ENCODE data around the gene FURIN. TPM values are rescaled to one million over a fixed set of nuclear protein-coding genes. Genes with fewer than 3 reads are reported as not detected.

FURIN gene
- total and polyA plus RNA-seq, 2 of the 8 experiments (the other 6 are each of a cell fraction or from before 2014, with no cell fraction given), result 15.8 to 32.1 TPM

DNA sequence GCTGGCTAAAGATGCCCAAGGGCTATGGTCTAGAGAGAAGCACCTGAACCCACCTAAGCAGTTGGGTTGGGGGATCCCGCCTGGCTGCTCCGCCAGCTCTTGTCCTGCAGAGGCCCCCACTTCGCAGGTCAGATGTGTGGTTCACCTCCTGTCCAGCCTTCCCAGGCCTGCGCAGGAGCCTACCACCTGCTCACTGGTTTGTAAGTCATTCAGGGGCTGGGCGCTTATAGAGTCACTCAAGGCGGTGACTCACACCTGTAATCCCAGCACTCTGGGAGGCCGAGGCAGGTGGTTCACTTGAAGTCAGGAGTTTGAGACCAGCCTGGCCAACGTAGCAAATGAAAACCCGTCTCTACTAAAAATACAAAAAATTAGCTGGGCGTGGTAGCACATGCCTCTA is 3.9 kb upstream of the FURIN start:
- Histone ChIP-seq H3K79me1 (ENCODE audit: low read depth, low read length) (no peaks in the 10 kb centered on the region), H3K27me3 (replicated peaks in 1 of 4; ENCODE audit: control insufficient read depth in 3 of 4, extremely low read depth in 1 of 4, insufficient read depth in 3 of 4, low read length in 3 of 4) (no peaks in the 10 kb centered on the region), H2BK20ac (ENCODE audit: low read length) (no peak overlapping the region), H4K8ac (ENCODE audit: extremely low read depth, insufficient read depth, low read length) (no peak overlapping the region), H3K79me2 (ENCODE audit: control insufficient read depth in 1 of 2, insufficient read depth in 2 of 2, low read length in 2 of 2) (no peaks in the 10 kb centered on the region), H3K9me3 (ENCODE audit: insufficient read depth in 2 of 2, low read depth in 1 of 2, low read length in 1 of 2) (no peaks in the 10 kb centered on the region), H3K14ac (ENCODE audit: insufficient read length) (no peak overlapping the region), H2AFZ (ENCODE audit: low read length) (no peak overlapping the region), H3K4me3 (ENCODE audit: extremely low read depth in 1 of 4, insufficient read depth in 2 of 4, low read depth in 3 of 4, low read length in 4 of 4) (no peak overlapping the region), H3K18ac (ENCODE audit: extremely low read depth, low read length) (no peak overlapping the region), H4K5ac (ENCODE audit: insufficient read length, low read depth, low read length) (no peak overlapping the region), H3K23ac (ENCODE audit: insufficient read length) (no peak overlapping the region), H3K4me1 (replicated peaks in 1 of 4; ENCODE audit: control insufficient read depth in 3 of 4, insufficient read depth in 4 of 4, low read length in 3 of 4) (peaks cover 8 to 19% (median 12%) of the 10 kb centered on the region in 4 experiments), H3K9ac (replicated peaks in 1 of 4; ENCODE audit: extremely low read depth in 1 of 4, low read depth in 3 of 4, low read length in 3 of 4) (no peak overlapping the region), H4K91ac (replicated peaks; ENCODE audit: insufficient read length, low read length) (no peak overlapping the region), H2AK5ac (ENCODE audit: low read depth, low read length) (no peak overlapping the region), H3K23me2 (ENCODE audit: low read depth, low read length) (peaks cover 1% of the 10 kb centered on the region; the same call in 1 of the 2 replicates), H2BK120ac (replicated peaks; ENCODE audit: low read depth, low read length) (no peak overlapping the region), H3K36me3 (ENCODE audit: control insufficient read depth in 2 of 4, insufficient read depth in 4 of 4, low read length in 3 of 4) (no peaks in the 10 kb centered on the region), H4K20me1 (replicated peaks in 1 of 2; ENCODE audit: control insufficient read depth in 1 of 2, insufficient read depth in 2 of 2, low read length in 2 of 2) (no peaks in the 10 kb centered on the region), H3K4ac (replicated peaks; ENCODE audit: insufficient read length, low read depth, low read length) (no peak overlapping the region), H2BK5ac (ENCODE audit: low read depth, low read length) (no peak overlapping the region), H3K27ac (ENCODE audit: low read depth, low read length) (no peak overlapping the region), H2BK12ac (ENCODE audit: low read depth, low read length) (0 out of 2 replicates have a peak overlapping the region, but pooled peaks have one; percentile 1), H3K4me2 (ENCODE audit: insufficient read depth in 1 of 2, low read depth in 2 of 2, low read length in 2 of 2) (no peak overlapping the region), H3K56ac (replicated peaks; ENCODE audit: insufficient read length, low read depth, low read length) (no peak overlapping the region), H2BK15ac (ENCODE audit: low read length) (no peak overlapping the region)
- TF ChIP-seq RBBP5 (IDR thresholded peaks at IDR 0.05; ENCODE audit: borderline replicate concordance, low read depth, low read length) (no peak), RAD21 (IDR thresholded peaks at IDR 0.05 in 1 of 2, conservative IDR thresholded peaks at IDR 0.05 in 1 of 2; ENCODE audit: low read depth in 2 of 2, low read length in 2 of 2) (peak in 1 of 2 experiments; percentile 41; a peak in 2 of 4 replicates)
- TF ChIP-seq, protein P1, sequence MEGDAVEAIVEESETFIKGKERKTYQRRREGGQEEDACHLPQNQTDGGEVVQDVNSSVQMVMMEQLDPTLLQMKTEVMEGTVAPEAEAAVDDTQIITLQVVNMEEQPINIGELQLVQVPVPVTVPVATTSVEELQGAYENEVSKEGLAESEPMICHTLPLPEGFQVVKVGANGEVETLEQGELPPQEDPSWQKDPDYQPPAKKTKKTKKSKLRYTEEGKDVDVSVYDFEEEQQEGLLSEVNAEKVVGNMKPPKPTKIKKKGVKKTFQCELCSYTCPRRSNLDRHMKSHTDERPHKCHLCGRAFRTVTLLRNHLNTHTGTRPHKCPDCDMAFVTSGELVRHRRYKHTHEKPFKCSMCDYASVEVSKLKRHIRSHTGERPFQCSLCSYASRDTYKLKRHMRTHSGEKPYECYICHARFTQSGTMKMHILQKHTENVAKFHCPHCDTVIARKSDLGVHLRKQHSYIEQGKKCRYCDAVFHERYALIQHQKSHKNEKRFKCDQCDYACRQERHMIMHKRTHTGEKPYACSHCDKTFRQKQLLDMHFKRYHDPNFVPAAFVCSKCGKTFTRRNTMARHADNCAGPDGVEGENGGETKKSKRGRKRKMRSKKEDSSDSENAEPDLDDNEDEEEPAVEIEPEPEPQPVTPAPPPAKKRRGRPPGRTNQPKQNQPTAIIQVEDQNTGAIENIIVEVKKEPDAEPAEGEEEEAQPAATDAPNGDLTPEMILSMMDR (IDR thresholded peaks at IDR 0.05; ENCODE audit: control extremely low read depth in 1 of 3, insufficient read depth in 1 of 3, low read depth in 1 of 3, low read length in 3 of 3), result peak; percentile 1 to 24 (median 19); a peak in 2 of 4 replicates
- CTCF ChIA-PET (ENCODE audit: partially characterized antibody), result interaction anchor here (0.7 to 3.0 kb wide), 13 partner anchors 11 to 217 kb away, joined by 3 to 23 read pairs (median 4); partner anchors contain the start of gene FES
- no peak for DNase-seq (ENCODE audit: low read depth in 1 of 2, low spot score in 2 of 2)
- POLR2A ChIA-PET (ENCODE audit: partially characterized antibody), result interaction anchor here (0.8 to 1.2 kb wide), 3 partner anchors 23 to 34 kb away, joined by 3 read pairs; no protein-coding TSS in a partner anchor
- no peak for FAIRE-seq
- 93% methylated on average over 10 of the region's 10 CpGs; no CpG with 5 or more reads in 1 of the 2 experiments for WGBS, 2 experiments (ENCODE audit: extremely low coverage in 1 of 2, insufficient coverage in 1 of 2, insufficient read length in 1 of 2, insufficient replicate concordance in 2 of 2, low coverage in 1 of 2, low lambda C conversion rate in 2 of 2, missing lambda C conversion rate in 1 of 2)

Measured in H1 (cell line).